Activated gamma-delta T cell treated with anti-CD3 and anti-CD28 coated beads, Interleukin-2, amount 50 U/mL, for 16 hours (primary cell): ENCODE results near the gene FRMD4A.
"Not testable (repeated sequence)": the region's sequence is repeated elsewhere in the genome, so short reads cannot be mapped to it uniquely, and the experiment has no call there.

Experiments used
- DNase-seq: peaks from one replicate; pipeline ENCODE4 v3.0.0-alpha.2; 2020; ENCODE audit warnings: low read depth

FRMD4A gene

GRCh38 chr10:13978533-13979115, 352.1 kb downstream of the FRMD4A start:
- DNase-seq = no peak

- no peak for DNase-seq
These were observed 352.7 kb downstream of the FRMD4A start for GRCh38 chr10:13977861-13978532.

GRCh38 chr10:13973742-13974141, 357.0 kb downstream of the FRMD4A start:
- no peak for DNase-seq

- DNase-seq = no peak
These were observed 358.1 kb downstream of the FRMD4A start for GRCh38 chr10:13972609-13973008.

- DNase-seq = no peak
These were observed 358.9 kb downstream of the FRMD4A start for GRCh38 chr10:13971601-13972475.

GRCh38 chr10:13970957-13971353, 359.8 kb downstream of the FRMD4A start:
- DNase-seq = no peak

- no peak for DNase-seq
These were observed 360.3 kb downstream of the FRMD4A start for GRCh38 chr10:13970236-13970956.

- no peak for DNase-seq
These were observed 361.0 kb downstream of the FRMD4A start for GRCh38 chr10:13969792-13970140.

GRCh38 chr10:13969118-13969791, 361.5 kb downstream of the FRMD4A start:
- no peak for DNase-seq

- no peak for DNase-seq
These were observed 368.9 kb downstream of the FRMD4A start for GRCh38 chr10:13961853-13962252.

GRCh38 chr10:13961097-13961496, 369.6 kb downstream of the FRMD4A start:
- no peak for DNase-seq

GRCh38 chr10:13960603-13961002, 370.1 kb downstream of the FRMD4A start:
- DNase-seq = no peak

GRCh38 chr10:13959443-13960359, 371.0 kb downstream of the FRMD4A start:
- DNase-seq = no peak

GRCh38 chr10:13957856-13958255, 372.9 kb downstream of the FRMD4A start:
- no peak for DNase-seq

- DNase-seq = no peak
These were observed 373.9 kb downstream of the FRMD4A start for GRCh38 chr10:13956826-13957225.

GRCh38 chr10:13955409-13956068, 375.2 kb downstream of the FRMD4A start:
- DNase-seq = no peak

GRCh38 chr10:13954195-13954594, 376.5 kb downstream of the FRMD4A start:
- not testable (repeated sequence) for DNase-seq

- DNase-seq = no peak
These were observed 377.4 kb downstream of the FRMD4A start for GRCh38 chr10:13953371-13953770.

GRCh38 chr10:13950543-13950939, 380.2 kb downstream of the FRMD4A start:
- DNase-seq = no peak

GRCh38 chr10:13949844-13950542, 380.7 kb downstream of the FRMD4A start:
- DNase-seq = no peak
